ENCODE results near the gene DLG2. TPM values are rescaled to one million over a fixed set of nuclear protein-coding genes. Genes with fewer than 3 reads are reported as not detected.

DLG2 gene
- total and polyA plus RNA-seq, 4 donors, result 0.30 to 5.5 (median 0.68) TPM

DNA sequence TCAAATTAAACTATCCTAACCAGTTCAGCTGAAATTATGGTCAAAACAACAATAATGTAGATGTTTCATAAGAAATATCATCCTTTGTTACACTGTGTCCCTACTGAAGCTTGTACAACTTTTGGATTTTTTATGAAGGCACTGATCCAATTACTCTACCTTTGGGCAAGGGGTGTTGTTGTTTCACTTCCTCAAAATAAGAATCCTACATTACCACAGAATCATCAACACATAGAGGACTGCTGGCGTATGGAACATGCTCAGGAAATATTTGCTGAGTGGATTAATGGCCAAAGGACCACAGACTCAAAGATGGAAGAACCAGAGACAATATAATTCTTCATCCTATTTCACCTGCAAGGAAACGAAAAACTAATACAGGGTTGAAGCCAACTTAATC is 1433.4 kb downstream of the DLG2 start:
- Histone ChIP-seq H3K9me3 (ENCODE audit: control insufficient read depth in 4 of 4, low read length in 3 of 4) (no peaks in the 10 kb centered on the region), H3K36me3 (ENCODE audit: control insufficient read depth in 4 of 4, insufficient read depth in 3 of 4, low read depth in 1 of 4, low read length in 3 of 4) (no peaks in the 10 kb centered on the region), H3K4me1 (ENCODE audit: control insufficient read depth in 4 of 4, insufficient read depth in 4 of 4, low read length in 3 of 4) (peaks cover 0 to 6% (median 0%) of the 10 kb centered on the region in 4 donors), H3K27ac (ENCODE audit: low read depth in 1 of 2, low read length in 2 of 2) (no peak overlapping the region), H3K9ac (ENCODE audit: low read depth in 1 of 2, low read length in 2 of 2) (no peak overlapping the region), H3K27me3 (ENCODE audit: control insufficient read depth in 4 of 4, insufficient read depth in 4 of 4, low read length in 3 of 4) (no peaks in the 10 kb centered on the region), H3K4me3 (ENCODE audit: low read depth in 1 of 3, low read length in 3 of 3) (no peak overlapping the region)
- TF ChIP-seq SP1 (IDR thresholded peaks at IDR 0.05), result no peak
- 90% methylated on average over 2 of the region's 2 CpGs for WGBS
- no peak for DNase-seq (ENCODE audit: low spot score)

DNA sequence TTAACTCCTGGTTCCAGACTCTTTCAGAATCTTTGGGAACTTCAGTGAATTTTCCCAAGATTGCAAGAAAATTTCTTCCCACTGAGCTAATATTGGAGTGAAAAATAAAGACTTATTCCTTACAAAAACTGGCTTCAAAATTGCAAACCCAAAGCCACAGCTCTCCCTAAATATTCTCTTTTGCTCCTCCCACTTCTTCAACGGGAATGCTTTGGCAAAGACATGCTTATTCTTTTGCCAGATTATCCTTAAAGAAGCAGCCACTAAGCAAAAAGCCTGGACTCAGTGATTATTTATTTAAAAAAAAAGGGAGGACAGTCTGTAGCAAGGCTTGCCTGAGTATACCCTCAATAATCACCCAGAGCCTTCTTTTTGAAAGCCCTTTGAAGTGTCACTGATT is 1438.6 kb downstream of the DLG2 start:
- no peaks in the 10 kb centered on the region for H3K9me3 ChIP-seq (ENCODE audit: control insufficient read depth in 4 of 4, low read length in 3 of 4)
- TF ChIP-seq HNF4G (IDR thresholded peaks at IDR 0.05) (no peak), FOXA1 (IDR thresholded peaks at IDR 0.05) (no peak), JUND (IDR thresholded peaks at IDR 0.05) (no peak), HNF4A (conservative IDR thresholded peaks at IDR 0.05) (no peak), TAF1 (conservative IDR thresholded peaks at IDR 0.05) (no peak), FOXA2 (IDR thresholded peaks at IDR 0.05) (no peak), RAD21 (IDR thresholded peaks at IDR 0.05) (no peak), NR2F2 (IDR thresholded peaks at IDR 0.05) (no peak), SP1 (IDR thresholded peaks at IDR 0.05) (no peak), GABPA (IDR thresholded peaks at IDR 0.05 in 1 of 2, conservative IDR thresholded peaks at IDR 0.05 in 1 of 2) (no peak)
- TF ChIP-seq, protein P1, sequence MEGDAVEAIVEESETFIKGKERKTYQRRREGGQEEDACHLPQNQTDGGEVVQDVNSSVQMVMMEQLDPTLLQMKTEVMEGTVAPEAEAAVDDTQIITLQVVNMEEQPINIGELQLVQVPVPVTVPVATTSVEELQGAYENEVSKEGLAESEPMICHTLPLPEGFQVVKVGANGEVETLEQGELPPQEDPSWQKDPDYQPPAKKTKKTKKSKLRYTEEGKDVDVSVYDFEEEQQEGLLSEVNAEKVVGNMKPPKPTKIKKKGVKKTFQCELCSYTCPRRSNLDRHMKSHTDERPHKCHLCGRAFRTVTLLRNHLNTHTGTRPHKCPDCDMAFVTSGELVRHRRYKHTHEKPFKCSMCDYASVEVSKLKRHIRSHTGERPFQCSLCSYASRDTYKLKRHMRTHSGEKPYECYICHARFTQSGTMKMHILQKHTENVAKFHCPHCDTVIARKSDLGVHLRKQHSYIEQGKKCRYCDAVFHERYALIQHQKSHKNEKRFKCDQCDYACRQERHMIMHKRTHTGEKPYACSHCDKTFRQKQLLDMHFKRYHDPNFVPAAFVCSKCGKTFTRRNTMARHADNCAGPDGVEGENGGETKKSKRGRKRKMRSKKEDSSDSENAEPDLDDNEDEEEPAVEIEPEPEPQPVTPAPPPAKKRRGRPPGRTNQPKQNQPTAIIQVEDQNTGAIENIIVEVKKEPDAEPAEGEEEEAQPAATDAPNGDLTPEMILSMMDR (IDR thresholded peaks at IDR 0.05; ENCODE audit: low read depth, low read length, missing input control), result no peak
- TF ChIP-seq, protein P2, sequence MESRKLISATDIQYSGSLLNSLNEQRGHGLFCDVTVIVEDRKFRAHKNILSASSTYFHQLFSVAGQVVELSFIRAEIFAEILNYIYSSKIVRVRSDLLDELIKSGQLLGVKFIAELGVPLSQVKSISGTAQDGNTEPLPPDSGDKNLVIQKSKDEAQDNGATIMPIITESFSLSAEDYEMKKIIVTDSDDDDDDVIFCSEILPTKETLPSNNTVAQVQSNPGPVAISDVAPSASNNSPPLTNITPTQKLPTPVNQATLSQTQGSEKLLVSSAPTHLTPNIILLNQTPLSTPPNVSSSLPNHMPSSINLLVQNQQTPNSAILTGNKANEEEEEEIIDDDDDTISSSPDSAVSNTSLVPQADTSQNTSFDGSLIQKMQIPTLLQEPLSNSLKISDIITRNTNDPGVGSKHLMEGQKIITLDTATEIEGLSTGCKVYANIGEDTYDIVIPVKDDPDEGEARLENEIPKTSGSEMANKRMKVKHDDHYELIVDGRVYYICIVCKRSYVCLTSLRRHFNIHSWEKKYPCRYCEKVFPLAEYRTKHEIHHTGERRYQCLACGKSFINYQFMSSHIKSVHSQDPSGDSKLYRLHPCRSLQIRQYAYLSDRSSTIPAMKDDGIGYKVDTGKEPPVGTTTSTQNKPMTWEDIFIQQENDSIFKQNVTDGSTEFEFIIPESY (IDR thresholded peaks at IDR 0.05), result no peak
- TF ChIP-seq, protein P3, sequence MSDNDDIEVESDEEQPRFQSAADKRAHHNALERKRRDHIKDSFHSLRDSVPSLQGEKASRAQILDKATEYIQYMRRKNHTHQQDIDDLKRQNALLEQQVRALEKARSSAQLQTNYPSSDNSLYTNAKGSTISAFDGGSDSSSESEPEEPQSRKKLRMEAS (IDR thresholded peaks at IDR 0.05), result no peak
- TF ChIP-seq, protein P4, sequence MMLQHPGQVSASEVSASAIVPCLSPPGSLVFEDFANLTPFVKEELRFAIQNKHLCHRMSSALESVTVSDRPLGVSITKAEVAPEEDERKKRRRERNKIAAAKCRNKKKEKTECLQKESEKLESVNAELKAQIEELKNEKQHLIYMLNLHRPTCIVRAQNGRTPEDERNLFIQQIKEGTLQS (IDR thresholded peaks at IDR 0.05), result no peak
- no peak overlapping the region for H3K4me3 ChIP-seq (ENCODE audit: low read depth in 1 of 3, low read length in 3 of 3)
- H3K27me3 ChIP-seq (ENCODE audit: control insufficient read depth in 4 of 4, insufficient read depth in 4 of 4, low read length in 3 of 4), result no peaks in the 10 kb centered on the region
- H3K4me1 ChIP-seq (ENCODE audit: control insufficient read depth in 4 of 4, insufficient read depth in 4 of 4, low read length in 3 of 4), result peaks cover 0 to 6% (median 0%) of the 10 kb centered on the region in 4 donors
- DNase-seq (ENCODE audit: low spot score), result no peak
- WGBS, result 18% methylated on average over 1 of the region's 1 CpG
- H3K27ac ChIP-seq (ENCODE audit: low read depth in 1 of 2, low read length in 2 of 2), result no peak overlapping the region
- H3K9ac ChIP-seq (ENCODE audit: low read depth in 1 of 2, low read length in 2 of 2), result no peak overlapping the region
- H3K36me3 ChIP-seq (ENCODE audit: control insufficient read depth in 4 of 4, insufficient read depth in 3 of 4, low read depth in 1 of 4, low read length in 3 of 4), result no peaks in the 10 kb centered on the region

DNA sequence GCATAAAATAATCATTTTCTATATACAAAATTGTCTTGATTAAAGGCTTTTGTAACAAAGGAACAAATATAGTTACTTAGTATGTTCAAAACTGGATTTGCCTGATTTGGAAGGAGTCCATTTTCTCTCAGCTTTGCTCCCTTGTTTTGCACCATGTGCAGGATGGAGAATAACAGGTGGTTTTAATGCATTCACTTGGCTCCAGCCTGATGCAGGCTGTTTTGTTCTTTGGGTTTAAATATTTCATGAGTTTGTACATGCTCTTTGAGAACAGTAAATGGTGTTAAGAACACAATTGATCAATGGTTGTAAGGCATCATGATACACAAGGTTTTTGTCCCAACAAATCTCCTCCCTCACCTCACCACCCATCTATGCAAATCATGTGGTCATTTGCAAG is 1454.1 kb downstream of the DLG2 start:
- H3K36me3 ChIP-seq (ENCODE audit: control insufficient read depth in 4 of 4, insufficient read depth in 3 of 4, low read depth in 1 of 4, low read length in 3 of 4), result no peaks in the 10 kb centered on the region
- DNase-seq (ENCODE audit: low spot score), result no peak
- H3K9ac ChIP-seq (ENCODE audit: low read depth in 1 of 2, low read length in 2 of 2), result no peak overlapping the region
- H3K27me3 ChIP-seq (ENCODE audit: control insufficient read depth in 4 of 4, insufficient read depth in 4 of 4, low read length in 3 of 4), result no peaks in the 10 kb centered on the region
- no peak overlapping the region for H3K27ac ChIP-seq (ENCODE audit: low read depth in 1 of 2, low read length in 2 of 2)
- H3K9me3 ChIP-seq (ENCODE audit: control insufficient read depth in 4 of 4, low read length in 3 of 4), result no peaks in the 10 kb centered on the region
- H3K4me3 ChIP-seq (ENCODE audit: low read depth in 1 of 3, low read length in 3 of 3), result no peak overlapping the region
- H3K4me1 ChIP-seq (ENCODE audit: control insufficient read depth in 4 of 4, insufficient read depth in 4 of 4, low read length in 3 of 4), result peaks cover 0 to 3% (median 0%) of the 10 kb centered on the region in 4 donors
- TF ChIP-seq HNF4G (IDR thresholded peaks at IDR 0.05) (no peak), FOXA1 (IDR thresholded peaks at IDR 0.05) (no peak), YY1 (IDR thresholded peaks at IDR 0.05) (no peak), GABPA (IDR thresholded peaks at IDR 0.05 in 1 of 2, conservative IDR thresholded peaks at IDR 0.05 in 1 of 2) (no peak), FOXA2 (IDR thresholded peaks at IDR 0.05) (no peak), HNF4A (conservative IDR thresholded peaks at IDR 0.05) (no peak), RXRA (IDR thresholded peaks at IDR 0.05) (no peak), EGR1 (IDR thresholded peaks at IDR 0.05; ENCODE audit: low read depth in 2 of 2) (no peak)
- TF ChIP-seq, protein P2 (IDR thresholded peaks at IDR 0.05), result no peak
- TF ChIP-seq, protein P3 (IDR thresholded peaks at IDR 0.05), result no peak
- TF ChIP-seq, protein P5, sequence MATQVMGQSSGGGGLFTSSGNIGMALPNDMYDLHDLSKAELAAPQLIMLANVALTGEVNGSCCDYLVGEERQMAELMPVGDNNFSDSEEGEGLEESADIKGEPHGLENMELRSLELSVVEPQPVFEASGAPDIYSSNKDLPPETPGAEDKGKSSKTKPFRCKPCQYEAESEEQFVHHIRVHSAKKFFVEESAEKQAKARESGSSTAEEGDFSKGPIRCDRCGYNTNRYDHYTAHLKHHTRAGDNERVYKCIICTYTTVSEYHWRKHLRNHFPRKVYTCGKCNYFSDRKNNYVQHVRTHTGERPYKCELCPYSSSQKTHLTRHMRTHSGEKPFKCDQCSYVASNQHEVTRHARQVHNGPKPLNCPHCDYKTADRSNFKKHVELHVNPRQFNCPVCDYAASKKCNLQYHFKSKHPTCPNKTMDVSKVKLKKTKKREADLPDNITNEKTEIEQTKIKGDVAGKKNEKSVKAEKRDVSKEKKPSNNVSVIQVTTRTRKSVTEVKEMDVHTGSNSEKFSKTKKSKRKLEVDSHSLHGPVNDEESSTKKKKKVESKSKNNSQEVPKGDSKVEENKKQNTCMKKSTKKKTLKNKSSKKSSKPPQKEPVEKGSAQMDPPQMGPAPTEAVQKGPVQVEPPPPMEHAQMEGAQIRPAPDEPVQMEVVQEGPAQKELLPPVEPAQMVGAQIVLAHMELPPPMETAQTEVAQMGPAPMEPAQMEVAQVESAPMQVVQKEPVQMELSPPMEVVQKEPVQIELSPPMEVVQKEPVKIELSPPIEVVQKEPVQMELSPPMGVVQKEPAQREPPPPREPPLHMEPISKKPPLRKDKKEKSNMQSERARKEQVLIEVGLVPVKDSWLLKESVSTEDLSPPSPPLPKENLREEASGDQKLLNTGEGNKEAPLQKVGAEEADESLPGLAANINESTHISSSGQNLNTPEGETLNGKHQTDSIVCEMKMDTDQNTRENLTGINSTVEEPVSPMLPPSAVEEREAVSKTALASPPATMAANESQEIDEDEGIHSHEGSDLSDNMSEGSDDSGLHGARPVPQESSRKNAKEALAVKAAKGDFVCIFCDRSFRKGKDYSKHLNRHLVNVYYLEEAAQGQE (IDR thresholded peaks at IDR 0.05), result no peak
- TF ChIP-seq, protein P4 (IDR thresholded peaks at IDR 0.05), result no peak
